NCI-H526 (cell line): ENCODE data around the gene SNX27.
"Not testable (repeated sequence)": the region's sequence is repeated elsewhere in the genome, so short reads cannot be mapped to it uniquely, and the experiment has no call there.

Source experiments
- DNase-seq, 2 experiments: peaks; one replicate each; lab custom pipeline; 2025; lab: John Stamatoyannopoulos, UW

SNX27 gene

GRCh38 chr1:151721788-151722510 lies 110.1 kb downstream of the SNX27 start:
- no peak for DNase-seq

- DNase-seq = no peak
Observed at GRCh38 chr1:151723726-151724370, 112.0 kb downstream of the SNX27 start.

- DNase-seq = no peak
Observed at GRCh38 chr1:151728151-151729054, 116.6 kb downstream of the SNX27 start.

GRCh38 chr1:151729157-151729965 lies 117.5 kb downstream of the SNX27 start:
- DNase-seq = no peak

- no peak for DNase-seq
Observed at GRCh38 chr1:151729966-151730291, 118.1 kb downstream of the SNX27 start.

- no peak for DNase-seq
Observed at GRCh38 chr1:151733126-151733525, 121.3 kb downstream of the SNX27 start.

GRCh38 chr1:151733995-151734394 lies 122.1 kb downstream of the SNX27 start:
- DNase-seq = not testable (repeated sequence)

GRCh38 chr1:151737026-151737425 lies 125.2 kb downstream of the SNX27 start:
- no peak for DNase-seq

- DNase-seq = no peak
Observed at GRCh38 chr1:151737479-151737878, 125.6 kb downstream of the SNX27 start.

GRCh38 chr1:151739590-151740355 lies 127.9 kb downstream of the SNX27 start:
- DNase-seq = peak; percentile 48 to 69

- DNase-seq = no peak
Observed at GRCh38 chr1:151741516-151741915, 129.7 kb downstream of the SNX27 start.
